ENCODE results near the gene RAPGEF6.

DNA sequence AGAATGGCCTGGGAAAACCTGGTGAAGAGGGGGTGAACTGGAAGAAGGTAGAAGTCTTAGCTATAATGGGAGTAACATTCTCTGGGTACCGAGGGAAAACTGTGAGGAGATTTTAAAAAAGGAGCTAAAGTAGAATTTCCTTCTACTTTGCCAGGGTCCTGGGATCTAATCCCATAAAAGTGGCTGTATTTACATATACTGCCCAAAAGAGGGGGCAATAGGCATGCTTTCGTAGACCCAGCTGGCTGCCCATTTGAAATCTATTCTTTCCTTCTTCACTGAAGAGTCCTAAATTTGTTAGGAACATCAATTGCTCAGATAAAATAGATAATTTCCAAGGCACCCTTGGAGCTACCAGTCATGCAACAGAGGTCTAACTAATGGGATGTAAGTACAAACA is 212.0 kb downstream of the RAPGEF6 start:
- no peak for TF ChIP-seq POLR2A (IDR thresholded peaks at IDR 0.05)
- TF ChIP-seq, protein P1, sequence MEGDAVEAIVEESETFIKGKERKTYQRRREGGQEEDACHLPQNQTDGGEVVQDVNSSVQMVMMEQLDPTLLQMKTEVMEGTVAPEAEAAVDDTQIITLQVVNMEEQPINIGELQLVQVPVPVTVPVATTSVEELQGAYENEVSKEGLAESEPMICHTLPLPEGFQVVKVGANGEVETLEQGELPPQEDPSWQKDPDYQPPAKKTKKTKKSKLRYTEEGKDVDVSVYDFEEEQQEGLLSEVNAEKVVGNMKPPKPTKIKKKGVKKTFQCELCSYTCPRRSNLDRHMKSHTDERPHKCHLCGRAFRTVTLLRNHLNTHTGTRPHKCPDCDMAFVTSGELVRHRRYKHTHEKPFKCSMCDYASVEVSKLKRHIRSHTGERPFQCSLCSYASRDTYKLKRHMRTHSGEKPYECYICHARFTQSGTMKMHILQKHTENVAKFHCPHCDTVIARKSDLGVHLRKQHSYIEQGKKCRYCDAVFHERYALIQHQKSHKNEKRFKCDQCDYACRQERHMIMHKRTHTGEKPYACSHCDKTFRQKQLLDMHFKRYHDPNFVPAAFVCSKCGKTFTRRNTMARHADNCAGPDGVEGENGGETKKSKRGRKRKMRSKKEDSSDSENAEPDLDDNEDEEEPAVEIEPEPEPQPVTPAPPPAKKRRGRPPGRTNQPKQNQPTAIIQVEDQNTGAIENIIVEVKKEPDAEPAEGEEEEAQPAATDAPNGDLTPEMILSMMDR (IDR thresholded peaks at IDR 0.05): peak in 2 of 7 experiments; percentile 19 to 32

All from body of pancreas (tissue), 4 donors.